Measurements from ENCODE around the gene SMARCD2.

DNA sequence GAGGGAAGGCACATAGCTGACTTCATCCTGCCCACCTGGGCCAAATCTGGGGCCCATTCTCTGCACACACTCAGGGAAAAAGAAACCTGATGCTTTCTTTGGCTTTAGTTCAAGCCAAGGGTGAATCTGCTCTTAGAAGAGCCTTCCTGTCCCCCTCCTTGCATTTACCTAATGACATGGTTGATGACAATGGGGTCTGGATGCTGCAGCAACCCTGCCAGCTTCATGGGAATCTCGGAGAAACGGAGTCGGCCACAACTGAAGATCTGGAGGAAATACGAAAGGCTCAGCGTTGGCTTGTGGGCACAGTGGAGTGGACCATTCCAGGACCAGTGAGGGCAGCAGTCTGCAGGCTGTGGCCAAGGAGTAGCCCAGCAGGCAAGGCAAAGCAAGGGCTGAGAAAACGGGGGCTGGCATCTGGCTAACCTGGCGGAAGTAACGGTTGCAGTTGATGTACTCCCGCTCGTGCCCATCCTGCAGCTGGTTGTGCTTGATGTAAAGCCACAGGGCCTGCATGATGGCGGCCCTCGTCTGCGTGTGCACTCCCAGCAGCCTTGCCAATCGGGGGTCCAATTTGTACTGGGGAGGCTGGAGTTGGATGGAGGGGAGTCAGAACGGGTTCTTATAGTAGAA lies 8.6 kb downstream of the SMARCD2 start:
- TF ChIP-seq, protein P1, sequence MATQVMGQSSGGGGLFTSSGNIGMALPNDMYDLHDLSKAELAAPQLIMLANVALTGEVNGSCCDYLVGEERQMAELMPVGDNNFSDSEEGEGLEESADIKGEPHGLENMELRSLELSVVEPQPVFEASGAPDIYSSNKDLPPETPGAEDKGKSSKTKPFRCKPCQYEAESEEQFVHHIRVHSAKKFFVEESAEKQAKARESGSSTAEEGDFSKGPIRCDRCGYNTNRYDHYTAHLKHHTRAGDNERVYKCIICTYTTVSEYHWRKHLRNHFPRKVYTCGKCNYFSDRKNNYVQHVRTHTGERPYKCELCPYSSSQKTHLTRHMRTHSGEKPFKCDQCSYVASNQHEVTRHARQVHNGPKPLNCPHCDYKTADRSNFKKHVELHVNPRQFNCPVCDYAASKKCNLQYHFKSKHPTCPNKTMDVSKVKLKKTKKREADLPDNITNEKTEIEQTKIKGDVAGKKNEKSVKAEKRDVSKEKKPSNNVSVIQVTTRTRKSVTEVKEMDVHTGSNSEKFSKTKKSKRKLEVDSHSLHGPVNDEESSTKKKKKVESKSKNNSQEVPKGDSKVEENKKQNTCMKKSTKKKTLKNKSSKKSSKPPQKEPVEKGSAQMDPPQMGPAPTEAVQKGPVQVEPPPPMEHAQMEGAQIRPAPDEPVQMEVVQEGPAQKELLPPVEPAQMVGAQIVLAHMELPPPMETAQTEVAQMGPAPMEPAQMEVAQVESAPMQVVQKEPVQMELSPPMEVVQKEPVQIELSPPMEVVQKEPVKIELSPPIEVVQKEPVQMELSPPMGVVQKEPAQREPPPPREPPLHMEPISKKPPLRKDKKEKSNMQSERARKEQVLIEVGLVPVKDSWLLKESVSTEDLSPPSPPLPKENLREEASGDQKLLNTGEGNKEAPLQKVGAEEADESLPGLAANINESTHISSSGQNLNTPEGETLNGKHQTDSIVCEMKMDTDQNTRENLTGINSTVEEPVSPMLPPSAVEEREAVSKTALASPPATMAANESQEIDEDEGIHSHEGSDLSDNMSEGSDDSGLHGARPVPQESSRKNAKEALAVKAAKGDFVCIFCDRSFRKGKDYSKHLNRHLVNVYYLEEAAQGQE (IDR thresholded peaks at IDR 0.05; ENCODE audit: insufficient replicate concordance, low read depth): no peak
- TF ChIP-seq, protein P2, sequence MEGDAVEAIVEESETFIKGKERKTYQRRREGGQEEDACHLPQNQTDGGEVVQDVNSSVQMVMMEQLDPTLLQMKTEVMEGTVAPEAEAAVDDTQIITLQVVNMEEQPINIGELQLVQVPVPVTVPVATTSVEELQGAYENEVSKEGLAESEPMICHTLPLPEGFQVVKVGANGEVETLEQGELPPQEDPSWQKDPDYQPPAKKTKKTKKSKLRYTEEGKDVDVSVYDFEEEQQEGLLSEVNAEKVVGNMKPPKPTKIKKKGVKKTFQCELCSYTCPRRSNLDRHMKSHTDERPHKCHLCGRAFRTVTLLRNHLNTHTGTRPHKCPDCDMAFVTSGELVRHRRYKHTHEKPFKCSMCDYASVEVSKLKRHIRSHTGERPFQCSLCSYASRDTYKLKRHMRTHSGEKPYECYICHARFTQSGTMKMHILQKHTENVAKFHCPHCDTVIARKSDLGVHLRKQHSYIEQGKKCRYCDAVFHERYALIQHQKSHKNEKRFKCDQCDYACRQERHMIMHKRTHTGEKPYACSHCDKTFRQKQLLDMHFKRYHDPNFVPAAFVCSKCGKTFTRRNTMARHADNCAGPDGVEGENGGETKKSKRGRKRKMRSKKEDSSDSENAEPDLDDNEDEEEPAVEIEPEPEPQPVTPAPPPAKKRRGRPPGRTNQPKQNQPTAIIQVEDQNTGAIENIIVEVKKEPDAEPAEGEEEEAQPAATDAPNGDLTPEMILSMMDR (IDR thresholded peaks at IDR 0.05; ENCODE audit: insufficient read depth, low read length): no peak
- no peak for TF ChIP-seq POLR2AphosphoS5 (IDR thresholded peaks at IDR 0.05; ENCODE audit: low read depth)
- TF ChIP-seq GABPA (IDR thresholded peaks at IDR 0.05; ENCODE audit: low read depth): no peak
